Measurements from ENCODE around the gene ISYNA1.

Gene ISYNA1

GRCh38 chr19:18437491-18438330 is at the start of gene ISYNA1:
Gene ISYNA1 (minus strand): TSS chr19:18438133. CDS start chr19:18437979, 154 bp downstream.
- Histone ChIP-seq H3K4me1 (ENCODE audit: control insufficient read depth, insufficient read depth, low read length) (peaks cover 34% of the 10 kb centered on the region), H3K9me3 (ENCODE audit: control insufficient read depth in 2 of 2, low read length in 2 of 2) (no peaks in the 10 kb centered on the region), H3K9ac (ENCODE audit: low read length in 2 of 2) (no peak within 1 kb of the TSS), H3K27me3 (ENCODE audit: control insufficient read depth in 1 of 2, insufficient read depth in 2 of 2, low read length in 2 of 2) (peaks cover 2 to 17% of the 10 kb centered on the region in 2 donors), H3K4me3 (ENCODE audit: low read length in 2 of 2) (peak within 1 kb of the TSS; percentile 43 to 69), H3K36me3 (ENCODE audit: control insufficient read depth in 2 of 2, insufficient read depth in 2 of 2, low read length in 2 of 2) (no peaks in the 10 kb centered on the region), H3K27ac (ENCODE audit: low read length) (no peak within 1 kb of the TSS)

- Histone ChIP-seq H3K9ac (ENCODE audit: low read length in 2 of 2) (no peak overlapping the region), H3K4me1 (ENCODE audit: control insufficient read depth, insufficient read depth, low read length) (peaks cover 55% of the 10 kb centered on the region), H3K27me3 (ENCODE audit: control insufficient read depth in 1 of 2, insufficient read depth in 2 of 2, low read length in 2 of 2) (no peaks in the 10 kb centered on the region), H3K36me3 (ENCODE audit: control insufficient read depth in 2 of 2, insufficient read depth in 2 of 2, low read length in 2 of 2) (no peaks in the 10 kb centered on the region), H3K4me3 (ENCODE audit: low read length in 2 of 2) (no peak overlapping the region), H3K9me3 (ENCODE audit: control insufficient read depth in 2 of 2, low read length in 2 of 2) (no peaks in the 10 kb centered on the region), H3K27ac (ENCODE audit: low read length) (no peak overlapping the region)
These were observed 48.8 kb upstream of the ISYNA1 start for GRCh38 chr19:18486746-18487145.

DNA sequence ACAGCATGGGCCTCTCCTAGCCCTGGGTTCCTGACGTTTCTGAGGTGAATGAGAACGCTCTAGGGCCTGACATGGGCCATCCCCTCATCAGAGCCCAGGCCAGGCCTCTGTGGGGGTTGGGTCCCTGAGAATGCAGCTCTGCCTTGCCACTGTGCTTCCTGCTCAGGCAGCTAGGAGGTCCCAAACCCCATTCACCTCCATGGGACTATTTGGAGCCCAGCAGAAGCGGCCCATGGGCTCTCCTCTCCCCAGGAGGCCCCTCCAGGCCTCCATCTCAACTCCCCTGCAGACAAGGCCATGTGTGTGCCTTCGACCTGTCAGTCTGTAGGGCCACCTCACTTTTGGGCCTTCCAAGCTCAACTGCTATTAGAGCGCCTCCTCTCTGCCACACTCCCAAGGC is 47.1 kb upstream of the ISYNA1 start:
- no peak overlapping the region for H3K27ac ChIP-seq (ENCODE audit: low read length)
- H3K36me3 ChIP-seq (ENCODE audit: control insufficient read depth in 2 of 2, insufficient read depth in 2 of 2, low read length in 2 of 2), result no peaks in the 10 kb centered on the region
- H3K4me1 ChIP-seq (ENCODE audit: control insufficient read depth, insufficient read depth, low read length), result peaks cover 64% of the 10 kb centered on the region
- H3K4me3 ChIP-seq (ENCODE audit: low read length in 2 of 2), result no peak overlapping the region
- H3K9ac ChIP-seq (ENCODE audit: low read length in 2 of 2), result no peak overlapping the region
- H3K27me3 ChIP-seq (ENCODE audit: control insufficient read depth in 1 of 2, insufficient read depth in 2 of 2, low read length in 2 of 2), result no peaks in the 10 kb centered on the region
- H3K9me3 ChIP-seq (ENCODE audit: control insufficient read depth in 2 of 2, low read length in 2 of 2), result no peaks in the 10 kb centered on the region

DNA sequence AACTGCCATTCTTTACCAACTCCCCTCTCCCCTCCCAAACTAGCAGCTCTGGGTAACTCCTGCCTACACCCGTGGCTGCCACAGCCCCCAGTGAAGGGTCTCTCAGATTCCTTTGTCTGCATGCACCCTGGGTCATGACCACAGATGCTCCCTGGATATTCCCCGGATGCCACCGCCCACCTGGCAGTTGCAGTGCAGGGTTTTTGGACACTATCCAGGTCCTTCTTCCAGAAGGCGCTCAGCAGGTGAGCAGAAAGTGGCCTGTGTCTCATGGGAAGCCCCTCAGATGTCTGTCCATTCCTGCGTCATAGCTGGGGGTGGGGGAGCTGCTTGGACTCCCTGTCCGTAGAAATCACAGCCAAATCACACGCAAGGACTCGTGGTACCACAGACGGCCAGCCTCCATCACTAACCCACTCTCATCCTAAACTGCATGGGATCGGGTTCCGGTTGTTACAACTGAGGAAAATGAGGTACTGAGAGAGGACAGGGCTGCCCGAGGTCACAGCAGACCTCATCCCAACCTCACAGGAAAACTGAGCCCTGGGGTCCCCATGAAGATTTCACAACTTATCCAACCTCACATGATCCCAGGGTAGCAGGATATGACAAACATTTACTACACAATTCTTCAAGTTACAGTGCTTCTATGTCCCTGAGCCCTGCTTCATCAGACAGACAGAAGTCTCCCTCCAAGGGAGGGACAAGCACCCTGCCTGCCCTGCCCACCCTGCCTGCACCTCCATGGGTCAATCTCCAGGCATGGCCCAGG is 45.4 kb upstream of the ISYNA1 start:
- no peaks in the 10 kb centered on the region for H3K27me3 ChIP-seq (ENCODE audit: control insufficient read depth in 1 of 2, insufficient read depth in 2 of 2, low read length in 2 of 2)
- no peak overlapping the region for H3K27ac ChIP-seq (ENCODE audit: low read length)
- no peaks in the 10 kb centered on the region for H3K9me3 ChIP-seq (ENCODE audit: control insufficient read depth in 2 of 2, low read length in 2 of 2)
- no peaks in the 10 kb centered on the region for H3K36me3 ChIP-seq (ENCODE audit: control insufficient read depth in 2 of 2, insufficient read depth in 2 of 2, low read length in 2 of 2)
- peaks cover 63% of the 10 kb centered on the region for H3K4me1 ChIP-seq (ENCODE audit: control insufficient read depth, insufficient read depth, low read length)
- H3K4me3 ChIP-seq (ENCODE audit: low read length in 2 of 2), result no peak overlapping the region
- no peak overlapping the region for H3K9ac ChIP-seq (ENCODE audit: low read length in 2 of 2)

DNA sequence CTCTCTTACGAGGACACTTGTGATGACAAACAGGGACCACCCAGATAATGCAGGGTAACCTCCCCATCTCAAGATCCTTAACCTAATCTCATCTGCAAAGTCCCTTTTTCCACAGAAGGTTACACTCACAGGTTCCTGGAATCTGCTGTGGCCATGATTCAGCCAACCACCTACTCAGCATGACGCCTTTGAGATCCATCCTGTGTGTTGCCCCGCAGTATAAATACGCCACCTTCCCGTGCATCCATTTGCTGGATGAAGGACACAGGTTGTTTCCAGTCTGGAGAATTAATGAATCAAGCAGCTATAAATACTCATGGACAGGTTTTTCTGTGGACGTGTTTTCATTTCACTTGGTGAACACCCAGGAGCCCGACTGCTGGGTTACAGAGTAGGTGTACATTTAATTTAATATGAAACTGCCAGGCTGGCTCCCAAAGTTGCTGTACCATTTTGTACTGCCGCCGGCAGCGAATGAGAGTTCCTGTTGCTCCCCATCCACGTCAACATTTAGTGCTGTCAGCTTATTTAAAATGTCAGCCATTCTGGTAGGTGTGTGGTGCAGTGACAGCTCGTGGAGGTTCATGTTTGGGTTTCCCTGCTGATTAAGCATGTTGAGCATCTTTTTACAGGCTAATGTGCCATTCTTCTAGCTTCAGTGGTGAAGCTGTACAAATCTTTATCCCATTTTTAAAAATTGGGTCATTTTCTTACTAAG is 43.7 kb upstream of the ISYNA1 start:
- no peak overlapping the region for H3K4me3 ChIP-seq (ENCODE audit: low read length in 2 of 2)
- no peak overlapping the region for H3K9ac ChIP-seq (ENCODE audit: low read length in 2 of 2)
- peaks cover 58% of the 10 kb centered on the region for H3K4me1 ChIP-seq (ENCODE audit: control insufficient read depth, insufficient read depth, low read length)
- H3K9me3 ChIP-seq (ENCODE audit: control insufficient read depth in 2 of 2, low read length in 2 of 2), result no peaks in the 10 kb centered on the region
- H3K27me3 ChIP-seq (ENCODE audit: control insufficient read depth in 1 of 2, insufficient read depth in 2 of 2, low read length in 2 of 2), result no peaks in the 10 kb centered on the region
- no peak overlapping the region for H3K27ac ChIP-seq (ENCODE audit: low read length)
- peaks cover 0 to 3% of the 10 kb centered on the region in 2 donors for H3K36me3 ChIP-seq (ENCODE audit: control insufficient read depth in 2 of 2, insufficient read depth in 2 of 2, low read length in 2 of 2)

DNA sequence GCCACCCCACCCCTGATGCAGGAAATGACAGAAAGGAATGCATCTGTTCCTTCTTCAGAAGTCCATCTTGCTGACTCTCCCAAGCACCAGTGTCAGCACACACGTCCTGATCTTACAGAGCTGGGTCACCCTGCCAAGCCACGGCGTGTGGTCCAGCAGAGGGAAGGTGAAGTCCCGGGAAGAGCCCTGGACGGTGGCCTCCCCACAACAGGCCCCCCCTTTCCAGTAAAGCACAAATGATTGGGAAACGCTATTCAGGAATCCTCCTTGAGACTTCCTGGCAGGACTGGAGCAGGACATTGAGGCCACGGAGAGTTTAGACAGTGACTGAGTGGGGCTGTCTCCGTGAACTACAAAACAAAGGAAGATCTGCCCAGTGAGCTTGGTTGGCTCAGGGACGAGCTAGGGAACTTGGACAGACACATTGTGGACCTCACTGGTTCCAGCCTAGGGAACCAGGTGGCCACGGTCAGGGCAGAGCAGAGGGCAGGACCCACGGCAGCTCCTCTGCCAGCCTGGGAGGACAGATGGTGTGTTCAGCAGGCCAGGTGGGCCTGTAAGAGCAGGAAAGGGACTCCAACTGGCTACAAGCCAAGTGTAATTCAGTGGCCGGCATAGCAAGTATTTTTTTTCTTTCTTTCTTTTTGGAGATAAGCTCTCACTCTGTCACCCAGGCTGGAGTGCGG is 42.2 kb upstream of the ISYNA1 start:
- peak overlapping the region; percentile 62 for H3K27ac ChIP-seq (ENCODE audit: low read length)
- H3K4me3 ChIP-seq (ENCODE audit: low read length in 2 of 2), result peak overlapping the region in 1 of 2 donors; percentile 40
- H3K9me3 ChIP-seq (ENCODE audit: control insufficient read depth in 2 of 2, low read length in 2 of 2), result no peaks in the 10 kb centered on the region
- H3K9ac ChIP-seq (ENCODE audit: low read length in 2 of 2), result peak overlapping the region; percentile 21 to 23
- peaks cover 46% of the 10 kb centered on the region for H3K4me1 ChIP-seq (ENCODE audit: control insufficient read depth, insufficient read depth, low read length)
- no peaks in the 10 kb centered on the region for H3K27me3 ChIP-seq (ENCODE audit: control insufficient read depth in 1 of 2, insufficient read depth in 2 of 2, low read length in 2 of 2)
- peaks cover 0 to 3% of the 10 kb centered on the region in 2 donors for H3K36me3 ChIP-seq (ENCODE audit: control insufficient read depth in 2 of 2, insufficient read depth in 2 of 2, low read length in 2 of 2)

GRCh38 chr19:18478545-18479311 is 40.8 kb upstream of the ISYNA1 start:
- Histone ChIP-seq H3K4me1 (ENCODE audit: control insufficient read depth, insufficient read depth, low read length) (peaks cover 42% of the 10 kb centered on the region), H3K27ac (ENCODE audit: low read length) (peak overlapping the region; percentile 49), H3K4me3 (ENCODE audit: low read length in 2 of 2) (no peak overlapping the region), H3K9ac (ENCODE audit: low read length in 2 of 2) (no peak overlapping the region), H3K36me3 (ENCODE audit: control insufficient read depth in 2 of 2, insufficient read depth in 2 of 2, low read length in 2 of 2) (peaks cover 0 to 3% of the 10 kb centered on the region in 2 donors), H3K27me3 (ENCODE audit: control insufficient read depth in 1 of 2, insufficient read depth in 2 of 2, low read length in 2 of 2) (no peaks in the 10 kb centered on the region), H3K9me3 (ENCODE audit: control insufficient read depth in 2 of 2, low read length in 2 of 2) (no peaks in the 10 kb centered on the region)

- Histone ChIP-seq H3K9ac (ENCODE audit: low read length in 2 of 2) (no peak overlapping the region), H3K36me3 (ENCODE audit: control insufficient read depth in 2 of 2, insufficient read depth in 2 of 2, low read length in 2 of 2) (peaks cover 0 to 3% of the 10 kb centered on the region in 2 donors), H3K4me3 (ENCODE audit: low read length in 2 of 2) (no peak overlapping the region), H3K9me3 (ENCODE audit: control insufficient read depth in 2 of 2, low read length in 2 of 2) (no peaks in the 10 kb centered on the region), H3K27me3 (ENCODE audit: control insufficient read depth in 1 of 2, insufficient read depth in 2 of 2, low read length in 2 of 2) (no peaks in the 10 kb centered on the region), H3K27ac (ENCODE audit: low read length) (peak overlapping the region; percentile 49), H3K4me1 (ENCODE audit: control insufficient read depth, insufficient read depth, low read length) (peaks cover 41% of the 10 kb centered on the region)
These were observed 40.0 kb upstream of the ISYNA1 start for GRCh38 chr19:18477974-18478373.

- H3K9ac ChIP-seq (ENCODE audit: low read length in 2 of 2), result no peak overlapping the region
- H3K27ac ChIP-seq (ENCODE audit: low read length), result no peak overlapping the region
- peaks cover 41% of the 10 kb centered on the region for H3K4me1 ChIP-seq (ENCODE audit: control insufficient read depth, insufficient read depth, low read length)
- no peaks in the 10 kb centered on the region for H3K9me3 ChIP-seq (ENCODE audit: control insufficient read depth in 2 of 2, low read length in 2 of 2)
- H3K27me3 ChIP-seq (ENCODE audit: control insufficient read depth in 1 of 2, insufficient read depth in 2 of 2, low read length in 2 of 2), result no peaks in the 10 kb centered on the region
- no peak overlapping the region for H3K4me3 ChIP-seq (ENCODE audit: low read length in 2 of 2)
- H3K36me3 ChIP-seq (ENCODE audit: control insufficient read depth in 2 of 2, insufficient read depth in 2 of 2, low read length in 2 of 2), result peaks cover 0 to 5% of the 10 kb centered on the region in 2 donors
These were observed 39.3 kb upstream of the ISYNA1 start for GRCh38 chr19:18477042-18477779.
